ENCODE measurements around the gene AMBRA1.
A peak's percentile ranks its signal among the peaks of the same experiment; 100 is the strongest.

The AMBRA1 gene

DNA sequence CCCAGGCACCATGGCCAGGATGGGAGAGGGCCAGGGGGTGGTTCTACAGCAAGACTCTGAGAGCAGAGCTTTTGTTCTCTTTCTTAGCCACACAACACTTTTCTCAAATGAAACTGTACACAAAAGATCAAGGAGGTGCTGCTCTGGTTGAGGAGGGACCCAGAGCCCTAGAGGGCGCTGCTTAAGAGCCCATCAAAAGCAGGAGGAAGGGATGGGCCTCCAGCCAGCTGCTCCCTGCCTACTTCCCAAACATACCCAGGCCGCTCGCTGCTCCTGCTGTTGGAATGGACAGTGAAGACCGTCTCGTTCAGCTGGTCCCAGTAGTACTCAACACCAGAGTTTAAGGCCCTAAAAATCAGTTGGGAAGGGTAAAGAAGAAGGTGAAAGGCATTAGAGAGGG is 183.8 kb downstream of the AMBRA1 start:
- Histone ChIP-seq H4K91ac (ENCODE audit: low read length) (no peak overlapping the region), H2AFZ (ENCODE audit: low read depth, low read length) (no peak overlapping the region), H3K4me1 (ENCODE audit: control insufficient read depth, insufficient read depth, low read depth, low read length) (peaks cover 9% of the 10 kb centered on the region), H3K27ac (ENCODE audit: low read length, poor library complexity, severe bottlenecking) (no peak overlapping the region), H3K36me3 (ENCODE audit: control insufficient read depth in 1 of 2, insufficient read depth in 2 of 2, low read depth in 1 of 2, low read length in 2 of 2) (peaks cover 61 to 64% of the 10 kb centered on the region in 2 experiments), H2BK12ac (ENCODE audit: low read length in 2 of 2) (no peak overlapping the region), H3K27me3 (ENCODE audit: control insufficient read depth in 1 of 2, insufficient read depth in 1 of 2, low read length in 2 of 2) (no peaks in the 10 kb centered on the region), H2BK5ac (ENCODE audit: low read depth, low read length, poor library complexity, severe bottlenecking) (no peak overlapping the region), H4K8ac (ENCODE audit: low read length) (no peak overlapping the region), H2BK15ac (ENCODE audit: low read depth, poor library complexity, severe bottlenecking) (no peak overlapping the region), H3K14ac (ENCODE audit: low read length in 2 of 2) (no peak overlapping the region), H3K4me3 (ENCODE audit: insufficient read depth in 1 of 2, low read depth in 1 of 2, low read length in 2 of 2) (no peak overlapping the region), H3K4ac (ENCODE audit: low read depth in 1 of 2, low read length in 2 of 2) (no peak overlapping the region), H3K18ac (ENCODE audit: low read depth in 1 of 2, low read length in 2 of 2) (no peak overlapping the region), H3K23ac (ENCODE audit: low read length in 2 of 2) (no peak overlapping the region), H2BK120ac (ENCODE audit: low read depth, low read length) (no peak overlapping the region), H3K9ac (ENCODE audit: low read length) (no peak overlapping the region), H3K9me3 (ENCODE audit: control insufficient read depth, low read length) (no peaks in the 10 kb centered on the region), H3K4me2 (ENCODE audit: low read length, poor library complexity, severe bottlenecking) (no peak overlapping the region), H3K79me1 (replicated peaks; ENCODE audit: low read length, poor library complexity, severe bottlenecking) (peaks cover 5% of the 10 kb centered on the region), H2AK5ac (ENCODE audit: low read length, severe bottlenecking) (no peak overlapping the region)
- WGBS, result 71% methylated on average over 5 of the region's 5 CpGs
- no peak for DNase-seq

DNA sequence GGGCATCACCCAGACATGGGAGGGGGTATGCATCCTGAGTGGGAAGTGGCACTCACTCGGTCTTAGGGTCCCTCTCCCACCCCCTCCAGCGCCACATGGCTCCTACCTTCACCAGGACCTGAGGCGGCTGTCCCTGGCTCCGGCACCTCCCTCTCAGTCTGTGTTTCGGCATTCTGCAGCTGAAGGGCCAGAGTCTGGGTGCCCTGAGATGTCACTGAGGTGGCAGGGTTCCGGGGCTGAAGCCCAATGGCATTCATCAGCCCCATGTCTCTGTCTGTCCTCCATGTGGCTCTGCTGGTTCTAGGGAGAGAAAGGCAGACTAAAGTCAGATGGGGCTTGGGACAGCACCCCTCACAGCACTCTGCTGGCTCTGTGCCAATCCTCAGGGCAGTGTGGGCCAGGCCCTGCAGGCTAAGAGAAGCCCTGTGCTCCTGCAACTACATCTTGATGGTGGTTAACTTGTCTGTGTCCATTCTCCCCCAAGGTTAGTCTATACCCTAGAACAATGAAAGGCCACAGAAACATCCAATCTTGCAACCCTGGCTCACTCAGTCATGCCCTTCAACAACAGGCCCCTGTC is 185.3 kb downstream of the AMBRA1 start:
- no peak overlapping the region for H2BK5ac ChIP-seq (ENCODE audit: low read depth, low read length, poor library complexity, severe bottlenecking)

DNA sequence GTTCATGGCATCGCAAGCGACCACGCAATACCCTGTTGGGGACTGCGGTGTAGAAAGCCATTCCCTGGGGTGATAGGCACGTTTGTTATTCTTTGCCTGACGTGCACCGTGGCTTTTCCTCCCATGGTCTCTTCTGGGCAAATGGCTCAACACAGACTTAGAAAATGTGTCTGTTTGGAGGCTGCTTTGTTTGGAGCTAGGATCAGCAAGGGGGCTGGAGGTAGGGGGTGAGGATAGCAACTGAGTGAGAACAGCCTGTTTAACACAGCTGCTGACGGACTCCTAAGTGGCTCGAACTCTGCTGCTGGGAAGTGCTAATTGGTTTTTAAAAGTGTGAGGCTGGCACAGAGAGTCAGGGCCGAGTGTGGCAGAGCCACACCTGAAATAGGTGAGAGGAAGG is 186.2 kb downstream of the AMBRA1 start:
- no peak overlapping the region for H2AK5ac ChIP-seq (ENCODE audit: low read length, severe bottlenecking)
- no peaks in the 10 kb centered on the region for H3K27me3 ChIP-seq (ENCODE audit: control insufficient read depth in 1 of 2, insufficient read depth in 1 of 2, low read length in 2 of 2)
- no peak overlapping the region for H3K4me3 ChIP-seq (ENCODE audit: insufficient read depth in 1 of 2, low read depth in 1 of 2, low read length in 2 of 2)
- peaks cover 63 to 64% of the 10 kb centered on the region in 2 experiments for H3K36me3 ChIP-seq (ENCODE audit: control insufficient read depth in 1 of 2, insufficient read depth in 2 of 2, low read depth in 1 of 2, low read length in 2 of 2)
- no peak overlapping the region for H3K27ac ChIP-seq (ENCODE audit: low read length, poor library complexity, severe bottlenecking)
- H3K23ac ChIP-seq (ENCODE audit: low read length in 2 of 2), result no peak overlapping the region
- H3K79me1 ChIP-seq (replicated peaks; ENCODE audit: low read length, poor library complexity, severe bottlenecking), result peaks cover 9% of the 10 kb centered on the region
- no peak overlapping the region for H3K18ac ChIP-seq (ENCODE audit: low read depth in 1 of 2, low read length in 2 of 2)
- H3K4me1 ChIP-seq (ENCODE audit: control insufficient read depth, insufficient read depth, low read depth, low read length), result peaks cover 3% of the 10 kb centered on the region
- no peak overlapping the region for H2BK5ac ChIP-seq (ENCODE audit: low read depth, low read length, poor library complexity, severe bottlenecking)
- no peak overlapping the region for H3K14ac ChIP-seq (ENCODE audit: low read length in 2 of 2)
- no peak overlapping the region for H2BK15ac ChIP-seq (ENCODE audit: low read depth, poor library complexity, severe bottlenecking)
- H4K8ac ChIP-seq (ENCODE audit: low read length), result no peak overlapping the region
- H3K9me3 ChIP-seq (ENCODE audit: control insufficient read depth, low read length), result no peaks in the 10 kb centered on the region
- no peak overlapping the region for H3K4me2 ChIP-seq (ENCODE audit: low read length, poor library complexity, severe bottlenecking)
- H2BK12ac ChIP-seq (ENCODE audit: low read length in 2 of 2), result no peak overlapping the region
- 70% methylated on average over 10 of the region's 10 CpGs for WGBS
- H3K4ac ChIP-seq (ENCODE audit: low read depth in 1 of 2, low read length in 2 of 2), result no peak overlapping the region
- H3K9ac ChIP-seq (ENCODE audit: low read length), result no peak overlapping the region
- H4K91ac ChIP-seq (ENCODE audit: low read length), result no peak overlapping the region
- H2AFZ ChIP-seq (ENCODE audit: low read depth, low read length), result no peak overlapping the region
- DNase-seq, result no peak
- no peak overlapping the region for H2BK120ac ChIP-seq (ENCODE audit: low read depth, low read length)

More for the DNA sequence above, 185.3 kb downstream of the AMBRA1 start:
- Histone ChIP-seq H3K4me2 (ENCODE audit: low read length, poor library complexity, severe bottlenecking) (no peak overlapping the region), H3K79me1 (replicated peaks; ENCODE audit: low read length, poor library complexity, severe bottlenecking) (peaks cover 9% of the 10 kb centered on the region), H3K4me3 (ENCODE audit: insufficient read depth in 1 of 2, low read depth in 1 of 2, low read length in 2 of 2) (no peak overlapping the region), H4K91ac (ENCODE audit: low read length) (no peak overlapping the region), H3K36me3 (ENCODE audit: control insufficient read depth in 1 of 2, insufficient read depth in 2 of 2, low read depth in 1 of 2, low read length in 2 of 2) (peaks cover 60 to 62% of the 10 kb centered on the region in 2 experiments), H3K18ac (ENCODE audit: low read depth in 1 of 2, low read length in 2 of 2) (no peak overlapping the region), H2BK120ac (ENCODE audit: low read depth, low read length) (no peak overlapping the region), H3K9ac (ENCODE audit: low read length) (no peak overlapping the region), H3K9me3 (ENCODE audit: control insufficient read depth, low read length) (no peaks in the 10 kb centered on the region), H4K8ac (ENCODE audit: low read length) (no peak overlapping the region), H2AK5ac (ENCODE audit: low read length, severe bottlenecking) (no peak overlapping the region), H2AFZ (ENCODE audit: low read depth, low read length) (peak overlapping the region; percentile 19), H3K27me3 (ENCODE audit: control insufficient read depth in 1 of 2, insufficient read depth in 1 of 2, low read length in 2 of 2) (no peaks in the 10 kb centered on the region), H2BK15ac (ENCODE audit: low read depth, poor library complexity, severe bottlenecking) (no peak overlapping the region), H2BK12ac (ENCODE audit: low read length in 2 of 2) (no peak overlapping the region), H3K23ac (ENCODE audit: low read length in 2 of 2) (no peak overlapping the region), H3K14ac (ENCODE audit: low read length in 2 of 2) (no peak overlapping the region), H3K4me1 (ENCODE audit: control insufficient read depth, insufficient read depth, low read depth, low read length) (peaks cover 3% of the 10 kb centered on the region), H3K4ac (ENCODE audit: low read depth in 1 of 2, low read length in 2 of 2) (no peak overlapping the region), H3K27ac (ENCODE audit: low read length, poor library complexity, severe bottlenecking) (no peak overlapping the region)
- WGBS, result over 99% methylated on average over 6 of the region's 6 CpGs
- DNase-seq, result no peak

DNA sequence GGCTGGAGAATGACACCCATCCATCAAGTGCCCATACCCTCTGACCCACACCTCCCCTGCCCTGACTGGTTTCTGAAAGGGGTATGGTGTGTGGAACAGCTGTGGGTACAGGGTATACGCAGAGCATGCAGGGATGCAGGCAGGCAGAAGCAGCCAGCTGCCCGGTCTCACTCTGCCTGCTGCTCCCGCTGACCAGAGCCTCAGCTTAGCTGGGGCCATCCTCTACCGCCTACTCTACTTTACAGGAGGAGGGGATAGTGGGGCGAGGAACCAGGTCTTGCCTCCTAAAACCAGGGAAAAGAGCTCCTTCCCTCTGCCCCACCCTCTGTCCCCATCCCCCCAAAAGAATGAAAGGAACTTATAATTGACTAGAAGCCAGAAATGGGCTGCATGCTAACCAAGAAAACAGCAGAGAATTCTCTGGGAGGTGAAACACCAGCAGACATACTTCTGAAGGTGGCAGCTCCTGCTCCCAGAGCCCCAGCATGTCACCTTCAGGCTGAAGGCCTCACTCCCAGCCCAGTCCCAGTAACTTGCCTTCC is 189.3 kb downstream of the AMBRA1 start:
- Histone ChIP-seq H3K18ac (ENCODE audit: low read depth in 1 of 2, low read length in 2 of 2) (no peak overlapping the region), H3K9me3 (ENCODE audit: control insufficient read depth, low read length) (no peaks in the 10 kb centered on the region), H3K23ac (ENCODE audit: low read length in 2 of 2) (no peak overlapping the region), H2BK12ac (ENCODE audit: low read length in 2 of 2) (no peak overlapping the region), H3K27me3 (ENCODE audit: control insufficient read depth in 1 of 2, insufficient read depth in 1 of 2, low read length in 2 of 2) (no peaks in the 10 kb centered on the region), H3K36me3 (ENCODE audit: control insufficient read depth in 1 of 2, insufficient read depth in 2 of 2, low read depth in 1 of 2, low read length in 2 of 2) (peaks cover 58 to 71% of the 10 kb centered on the region in 2 experiments), H3K14ac (ENCODE audit: low read length in 2 of 2) (peak overlapping the region in 1 of 2 experiments; percentile 57), H3K79me1 (replicated peaks; ENCODE audit: low read length, poor library complexity, severe bottlenecking) (peaks cover 13% of the 10 kb centered on the region), H2AK5ac (ENCODE audit: low read length, severe bottlenecking) (no peak overlapping the region), H2AFZ (ENCODE audit: low read depth, low read length) (no peak overlapping the region), H3K4me1 (ENCODE audit: control insufficient read depth, insufficient read depth, low read depth, low read length) (peaks cover 3% of the 10 kb centered on the region), H3K9ac (ENCODE audit: low read length) (no peak overlapping the region), H3K27ac (ENCODE audit: low read length, poor library complexity, severe bottlenecking) (no peak overlapping the region), H2BK15ac (ENCODE audit: low read depth, poor library complexity, severe bottlenecking) (no peak overlapping the region), H4K91ac (ENCODE audit: low read length) (no peak overlapping the region), H3K4me2 (ENCODE audit: low read length, poor library complexity, severe bottlenecking) (no peak overlapping the region), H2BK5ac (ENCODE audit: low read depth, low read length, poor library complexity, severe bottlenecking) (no peak overlapping the region), H3K4me3 (ENCODE audit: insufficient read depth in 1 of 2, low read depth in 1 of 2, low read length in 2 of 2) (no peak overlapping the region), H4K8ac (ENCODE audit: low read length) (no peak overlapping the region), H3K4ac (ENCODE audit: low read depth in 1 of 2, low read length in 2 of 2) (no peak overlapping the region), H2BK120ac (ENCODE audit: low read depth, low read length) (no peak overlapping the region)
- 100% methylated on average over 2 of the region's 5 CpGs for WGBS
- DNase-seq, result no peak
